SU-DHL-6 (cell line): ENCODE data around the gene TARP.
A peak's percentile ranks its signal among the peaks of the same experiment; 100 is the strongest.

Experiments used
- H2AFZ ChIP-seq: fragments of 200-600 bp; sonication (generic); 2 replicates; pipeline ENCODE4 v1.6.1; 2014; ENCODE audit warnings: low read depth, mild to moderate bottlenecking, moderate library complexity, mixed read lengths, antibody characterized with exemption, low read length; ENCODE audit not compliant: severe bottlenecking
- H3F3A ChIP-seq: fragments of 200-600 bp; shearing (Covaris generic); 2 replicates; pipeline ENCODE4 v1.6.0; 2016; ENCODE audit warnings: antibody characterized with exemption, mild to moderate bottlenecking; ENCODE audit not compliant: insufficient read depth
- H3K27ac ChIP-seq: fragments of 200-600 bp; sonication (generic); 2 replicates; pipeline ENCODE4 v1.5.1; 2016; ENCODE audit warnings: low read depth, mild to moderate bottlenecking, low read length, moderate library complexity, mixed read lengths
- H3K27me3 ChIP-seq: fragments of 200-600 bp; sonication (generic), shearing (Covaris generic); 2 replicates; pipeline ENCODE4 v1.6.0; 2014; ENCODE audit warnings: mild to moderate bottlenecking, low read length
- H3K36me3 ChIP-seq: fragments of 200-600 bp; sonication (generic); 2 replicates; pipeline ENCODE4 v1.6.1; 2014; ENCODE audit warnings: mild to moderate bottlenecking, low read length, mixed read lengths
- H3K4me2 ChIP-seq: fragments of 300-600, 200-600 bp; shearing (Covaris generic), sonication (generic); 2 replicates; pipeline ENCODE4 v1.6.0; 2014; ENCODE audit warnings: low read length, low read depth, mild to moderate bottlenecking; ENCODE audit not compliant: poor library complexity, severe bottlenecking
- H3K4me3 ChIP-seq: fragments of 200-600 bp; sonication (generic); 2 replicates; pipeline ENCODE4 v1.5.1; 2014; ENCODE audit warnings: antibody characterized with exemption, low read length, mild to moderate bottlenecking, mixed read lengths; ENCODE audit not compliant: insufficient read depth, poor library complexity, severe bottlenecking
- H3K79me2 ChIP-seq: fragments of 200-600 bp; sonication (generic); 2 replicates; pipeline ENCODE4 v1.6.1; 2014; ENCODE audit warnings: mild to moderate bottlenecking, low read length, moderate library complexity; ENCODE audit not compliant: insufficient read depth
- H3K9ac ChIP-seq: fragments of 200-600 bp; sonication (generic); 2 replicates; pipeline ENCODE4 v1.7.0; 2014; ENCODE audit warnings: mild to moderate bottlenecking, low read length
- H3K9me2 ChIP-seq: fragments of 200-600 bp; sonication (generic); replicated peaks from 2 replicates; pipeline ENCODE4 v1.6.1; 2014; ENCODE audit warnings: low read length; ENCODE audit not compliant: insufficient read depth
- H3K9me3 ChIP-seq: fragments of 200-600 bp; sonication (generic); 2 replicates; pipeline ENCODE4 v1.6.1; 2014; ENCODE audit warnings: low read length, mixed read lengths; ENCODE audit not compliant: insufficient read depth
- H4K20me1 ChIP-seq: fragments of 200-600 bp; sonication (generic); 2 replicates; pipeline ENCODE4 v1.6.1; 2014; ENCODE audit warnings: low read depth, mild to moderate bottlenecking, antibody characterized with exemption, low read length, moderate library complexity, mixed read lengths
- CTCF ChIP-seq: fragments of 200-600 bp; sonication (generic); IDR thresholded peaks from one replicate; pipeline ENCODE4 v1.5.1; 2017; ENCODE audit warnings: antibody characterized with exemption, mild to moderate bottlenecking, low read length, moderate library complexity; ENCODE audit not compliant: insufficient read depth, poor library complexity, severe bottlenecking
- EZH2phosphoT487 ChIP-seq: fragments of 200-600 bp; sonication (generic), shearing (Covaris generic); conservative IDR thresholded peaks from 2 replicates; pipeline ENCODE4 v1.6.1; 2018; ENCODE audit warnings: mild to moderate bottlenecking, antibody characterized with exemption, low read length, moderate library complexity, mixed read lengths

The TARP gene

GRCh38 chr7:38291650-38292049 is 18.2 kb upstream of the TARP start:
- no peak overlapping the region for H3K4me3 ChIP-seq
- no peaks in the 10 kb centered on the region for H3K9me3 ChIP-seq
- H4K20me1 ChIP-seq = no peaks in the 10 kb centered on the region
- no peak overlapping the region for H3K4me2 ChIP-seq
- H3K9ac ChIP-seq = no peak overlapping the region
- no peaks in the 10 kb centered on the region for H3K9me2 ChIP-seq
- no peak overlapping the region for H2AFZ ChIP-seq
- TF ChIP-seq CTCF (no peak), EZH2phosphoT487 (no peak)
- H3K27ac ChIP-seq = no peak overlapping the region
- no peaks in the 10 kb centered on the region for H3K79me2 ChIP-seq
- H3F3A ChIP-seq = no peaks in the 10 kb centered on the region
- H3K27me3 ChIP-seq = no peaks in the 10 kb centered on the region
- no peaks in the 10 kb centered on the region for H3K36me3 ChIP-seq

GRCh38 chr7:38291117-38291647 is 17.7 kb upstream of the TARP start:
- Histone ChIP-seq H3K79me2 (no peaks in the 10 kb centered on the region), H3K9me2 (no peaks in the 10 kb centered on the region), H4K20me1 (no peaks in the 10 kb centered on the region), H2AFZ (no peak overlapping the region), H3K4me2 (no peak overlapping the region), H3K9me3 (no peaks in the 10 kb centered on the region), H3K27me3 (no peaks in the 10 kb centered on the region), H3K36me3 (no peaks in the 10 kb centered on the region), H3K4me3 (no peak overlapping the region), H3K9ac (no peak overlapping the region), H3F3A (no peaks in the 10 kb centered on the region), H3K27ac (no peak overlapping the region)
- TF ChIP-seq EZH2phosphoT487 (no peak), CTCF (peak; percentile 26)

- no peaks in the 10 kb centered on the region for H3F3A ChIP-seq
- no peaks in the 10 kb centered on the region for H4K20me1 ChIP-seq
- no peaks in the 10 kb centered on the region for H3K79me2 ChIP-seq
- no peak for TF ChIP-seq EZH2phosphoT487
- TF ChIP-seq CTCF = no peak
- no peak overlapping the region for H3K4me2 ChIP-seq
- H3K9me3 ChIP-seq = no peaks in the 10 kb centered on the region
- H3K27ac ChIP-seq = no peak overlapping the region
- H3K36me3 ChIP-seq = no peaks in the 10 kb centered on the region
- H3K4me3 ChIP-seq = no peak overlapping the region
- H2AFZ ChIP-seq = no peak overlapping the region
- no peaks in the 10 kb centered on the region for H3K9me2 ChIP-seq
- no peak overlapping the region for H3K9ac ChIP-seq
- no peaks in the 10 kb centered on the region for H3K27me3 ChIP-seq
Measured at GRCh38 chr7:38284553-38284952, 11.1 kb upstream of the TARP start.
